RWPE1 (cell line): Measurements from ENCODE around the gene CTXND1.

Experiments used
- CTCF ChIA-PET: fragments of 350-600 bp; sonication (Branson Sonifier 250); formaldehyde crosslinking; extraction: SDS; loops from one replicate; lab custom pipeline; 2021; lab: Yijun Ruan, JAX
- POLR2A ChIA-PET: fragments of 400-600 bp; formaldehyde crosslinking; extraction: SDS; loops from one replicate; lab custom pipeline; 2020; ENCODE audit warnings: antibody characterized with exemption; ENCODE audit not compliant: low non-redundant PET; lab: Yijun Ruan, JAX
- DNase-seq: peaks from one replicate; pipeline ENCODE4 v3.0.0; 2012; ENCODE audit warnings: low spot score
- H3K27ac ChIP-seq: fragments of 450-650 bp; 2 replicates; pipeline ENCODE4 v1.5.1; 2017
- TF ChIP-seq, protein P1 (sequence below): fragments of 450-650 bp; conservative IDR thresholded peaks from 2 replicates; pipeline ENCODE4 v1.5.1; 2017; ENCODE audit warnings: low read depth, mild to moderate bottlenecking

CTXND1 gene

DNA sequence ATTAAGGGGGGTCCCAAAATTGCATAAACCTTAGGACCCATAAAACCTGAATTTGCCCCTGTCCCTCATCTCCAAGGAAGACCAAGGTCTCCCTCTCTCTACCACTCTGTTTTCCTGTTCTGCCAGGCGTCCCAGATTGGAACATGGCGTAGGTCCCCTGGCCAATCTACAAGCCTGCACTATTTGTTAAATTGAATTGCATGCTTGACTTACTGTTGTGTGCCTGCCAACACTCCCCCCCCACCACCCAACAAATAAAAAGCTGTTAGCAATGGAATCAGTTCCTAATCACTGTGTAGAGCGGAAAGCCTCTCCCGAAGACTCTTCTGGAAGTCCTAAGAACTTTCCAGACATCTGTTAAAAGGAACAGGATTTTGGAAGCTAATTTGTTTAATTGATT is 11.7 kb downstream of the CTXND1 start:
- ChIA-PET POLR2A (no interaction called here), CTCF (interaction anchor here (0.7 kb wide), 1 partner anchor 661 kb away, joined by 4 read pairs; no protein-coding TSS in a partner anchor)
- TF ChIP-seq, protein P1, sequence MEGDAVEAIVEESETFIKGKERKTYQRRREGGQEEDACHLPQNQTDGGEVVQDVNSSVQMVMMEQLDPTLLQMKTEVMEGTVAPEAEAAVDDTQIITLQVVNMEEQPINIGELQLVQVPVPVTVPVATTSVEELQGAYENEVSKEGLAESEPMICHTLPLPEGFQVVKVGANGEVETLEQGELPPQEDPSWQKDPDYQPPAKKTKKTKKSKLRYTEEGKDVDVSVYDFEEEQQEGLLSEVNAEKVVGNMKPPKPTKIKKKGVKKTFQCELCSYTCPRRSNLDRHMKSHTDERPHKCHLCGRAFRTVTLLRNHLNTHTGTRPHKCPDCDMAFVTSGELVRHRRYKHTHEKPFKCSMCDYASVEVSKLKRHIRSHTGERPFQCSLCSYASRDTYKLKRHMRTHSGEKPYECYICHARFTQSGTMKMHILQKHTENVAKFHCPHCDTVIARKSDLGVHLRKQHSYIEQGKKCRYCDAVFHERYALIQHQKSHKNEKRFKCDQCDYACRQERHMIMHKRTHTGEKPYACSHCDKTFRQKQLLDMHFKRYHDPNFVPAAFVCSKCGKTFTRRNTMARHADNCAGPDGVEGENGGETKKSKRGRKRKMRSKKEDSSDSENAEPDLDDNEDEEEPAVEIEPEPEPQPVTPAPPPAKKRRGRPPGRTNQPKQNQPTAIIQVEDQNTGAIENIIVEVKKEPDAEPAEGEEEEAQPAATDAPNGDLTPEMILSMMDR: no peak
- H3K27ac ChIP-seq: no peak overlapping the region
- DNase-seq: no peak

- CTCF ChIA-PET: interaction anchor here (0.7 kb wide), 1 partner anchor 77 kb away, joined by 4 read pairs; no protein-coding TSS in a partner anchor
- POLR2A ChIA-PET: no interaction called here
- H3K27ac ChIP-seq: no peak overlapping the region
- TF ChIP-seq, protein P1: peak; percentile 37
- no peak for DNase-seq
Observed at GRCh38 chr15:80234883-80235282, 17.1 kb downstream of the CTXND1 start.

GRCh38 chr15:80233581-80233980 is 18.4 kb downstream of the CTXND1 start:
- ChIA-PET CTCF (no interaction called here), POLR2A (no interaction called here)
- no peak for DNase-seq
- TF ChIP-seq, protein P1: no peak
- H3K27ac ChIP-seq: no peak overlapping the region

GRCh38 chr15:80231371-80231770 is 20.6 kb downstream of the CTXND1 start:
- H3K27ac ChIP-seq: no peak overlapping the region
- TF ChIP-seq, protein P1: no peak
- no peak for DNase-seq
- ChIA-PET POLR2A (no interaction called here), CTCF (interaction anchor here (0.7 kb wide), 2 partner anchors 887 to 1078 kb away, joined by 3 to 6 read pairs; no protein-coding TSS in a partner anchor)

DNA sequence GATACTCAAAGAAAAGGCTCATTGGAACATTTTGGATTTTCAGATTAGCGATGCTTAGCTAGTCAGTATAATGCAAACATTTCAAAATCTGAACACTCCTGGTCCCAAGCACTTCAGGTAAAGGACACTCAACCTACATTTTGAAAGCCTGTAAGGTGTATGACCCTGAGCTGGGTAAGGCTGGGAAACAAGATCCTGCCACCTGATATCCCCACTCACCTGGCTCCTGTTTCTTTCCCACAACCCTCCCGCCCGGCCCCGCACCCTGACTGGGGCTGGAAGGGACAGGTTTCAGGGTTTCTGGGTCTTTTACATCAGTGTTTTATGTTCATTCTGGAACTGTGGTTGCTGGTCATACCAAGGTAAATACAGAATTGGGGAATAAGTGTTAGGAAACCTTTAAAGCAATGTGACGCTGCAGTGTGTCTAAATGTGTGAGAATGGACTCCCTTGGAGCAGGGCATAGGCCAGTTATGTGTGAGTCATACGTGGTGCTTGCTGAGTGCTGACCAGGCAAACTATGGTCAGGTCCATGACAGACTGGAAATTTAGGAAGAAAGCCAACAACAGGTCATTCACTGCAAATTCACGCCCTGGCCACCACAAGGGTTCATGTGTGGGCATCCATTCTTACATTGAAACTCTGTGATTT is 22.9 kb downstream of the CTXND1 start:
- POLR2A ChIA-PET: interaction anchor here (0.7 kb wide), 1 partner anchor 8 kb away, joined by 4 read pairs; no protein-coding TSS in a partner anchor
- no peak overlapping the region for H3K27ac ChIP-seq
- TF ChIP-seq, protein P1: no peak
- CTCF ChIA-PET: interaction anchor here (0.6 kb wide), 1 partner anchor 114 kb away, joined by 7 read pairs; no protein-coding TSS in a partner anchor
- DNase-seq: no peak

- no peak for DNase-seq
- CTCF ChIA-PET: no interaction called here
- no peak overlapping the region for H3K27ac ChIP-seq
- POLR2A ChIA-PET: no interaction called here
- TF ChIP-seq, protein P1: no peak
Observed at GRCh38 chr15:80219955-80220354, 32.1 kb downstream of the CTXND1 start.
